ENCODE results near the gene VAC14.

DNA sequence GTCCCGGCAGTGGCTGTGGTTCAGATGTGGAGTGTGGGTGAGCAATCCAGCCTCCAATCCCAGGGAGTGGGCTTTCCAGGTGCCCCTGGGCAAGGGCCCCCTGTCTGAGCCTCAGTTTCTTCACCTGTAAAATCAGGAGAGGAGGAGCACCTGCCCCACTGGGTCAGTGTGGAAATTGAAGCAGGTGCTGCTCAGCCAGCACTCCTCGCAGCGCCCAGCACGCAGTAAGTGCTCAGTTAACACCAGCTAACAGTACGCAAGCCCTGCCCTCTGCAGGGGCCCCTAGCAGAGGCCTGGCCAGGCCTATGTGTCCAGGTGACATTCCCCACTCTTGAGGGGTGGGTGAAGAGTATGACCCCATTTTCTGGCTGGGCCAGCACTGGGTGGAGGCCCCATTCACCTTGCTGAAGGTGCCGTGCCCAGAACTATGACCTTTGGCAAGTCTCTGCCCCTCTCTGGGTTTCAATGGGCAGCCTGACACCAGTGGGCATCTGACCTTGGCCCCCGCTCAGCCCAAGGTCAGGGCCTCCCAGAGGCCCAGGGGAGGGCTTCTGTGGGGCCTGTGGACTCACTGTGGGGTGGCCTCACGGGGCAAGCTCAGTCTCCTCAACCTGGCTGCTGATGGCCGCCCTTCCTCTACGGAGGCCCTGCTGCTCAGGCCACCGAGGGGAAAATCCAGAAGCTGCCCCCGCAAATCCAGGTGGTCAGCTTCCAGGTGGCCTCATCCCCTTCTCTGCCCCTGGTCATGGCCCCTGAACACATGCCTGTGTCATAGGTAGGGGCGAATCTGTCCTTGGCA is 117.6 kb downstream of the VAC14 start:
- TF ChIP-seq, protein P1, sequence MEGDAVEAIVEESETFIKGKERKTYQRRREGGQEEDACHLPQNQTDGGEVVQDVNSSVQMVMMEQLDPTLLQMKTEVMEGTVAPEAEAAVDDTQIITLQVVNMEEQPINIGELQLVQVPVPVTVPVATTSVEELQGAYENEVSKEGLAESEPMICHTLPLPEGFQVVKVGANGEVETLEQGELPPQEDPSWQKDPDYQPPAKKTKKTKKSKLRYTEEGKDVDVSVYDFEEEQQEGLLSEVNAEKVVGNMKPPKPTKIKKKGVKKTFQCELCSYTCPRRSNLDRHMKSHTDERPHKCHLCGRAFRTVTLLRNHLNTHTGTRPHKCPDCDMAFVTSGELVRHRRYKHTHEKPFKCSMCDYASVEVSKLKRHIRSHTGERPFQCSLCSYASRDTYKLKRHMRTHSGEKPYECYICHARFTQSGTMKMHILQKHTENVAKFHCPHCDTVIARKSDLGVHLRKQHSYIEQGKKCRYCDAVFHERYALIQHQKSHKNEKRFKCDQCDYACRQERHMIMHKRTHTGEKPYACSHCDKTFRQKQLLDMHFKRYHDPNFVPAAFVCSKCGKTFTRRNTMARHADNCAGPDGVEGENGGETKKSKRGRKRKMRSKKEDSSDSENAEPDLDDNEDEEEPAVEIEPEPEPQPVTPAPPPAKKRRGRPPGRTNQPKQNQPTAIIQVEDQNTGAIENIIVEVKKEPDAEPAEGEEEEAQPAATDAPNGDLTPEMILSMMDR (IDR thresholded peaks at IDR 0.05), result no peak
- TF ChIP-seq POLR2A (IDR thresholded peaks at IDR 0.05), result no peak
